ENCODE data around the gene LIN7B.

The LIN7B gene

GRCh38 chr19:49094505-49095482 lies 19.4 kb upstream of the LIN7B start:
- no peak for DNase-seq

DNA sequence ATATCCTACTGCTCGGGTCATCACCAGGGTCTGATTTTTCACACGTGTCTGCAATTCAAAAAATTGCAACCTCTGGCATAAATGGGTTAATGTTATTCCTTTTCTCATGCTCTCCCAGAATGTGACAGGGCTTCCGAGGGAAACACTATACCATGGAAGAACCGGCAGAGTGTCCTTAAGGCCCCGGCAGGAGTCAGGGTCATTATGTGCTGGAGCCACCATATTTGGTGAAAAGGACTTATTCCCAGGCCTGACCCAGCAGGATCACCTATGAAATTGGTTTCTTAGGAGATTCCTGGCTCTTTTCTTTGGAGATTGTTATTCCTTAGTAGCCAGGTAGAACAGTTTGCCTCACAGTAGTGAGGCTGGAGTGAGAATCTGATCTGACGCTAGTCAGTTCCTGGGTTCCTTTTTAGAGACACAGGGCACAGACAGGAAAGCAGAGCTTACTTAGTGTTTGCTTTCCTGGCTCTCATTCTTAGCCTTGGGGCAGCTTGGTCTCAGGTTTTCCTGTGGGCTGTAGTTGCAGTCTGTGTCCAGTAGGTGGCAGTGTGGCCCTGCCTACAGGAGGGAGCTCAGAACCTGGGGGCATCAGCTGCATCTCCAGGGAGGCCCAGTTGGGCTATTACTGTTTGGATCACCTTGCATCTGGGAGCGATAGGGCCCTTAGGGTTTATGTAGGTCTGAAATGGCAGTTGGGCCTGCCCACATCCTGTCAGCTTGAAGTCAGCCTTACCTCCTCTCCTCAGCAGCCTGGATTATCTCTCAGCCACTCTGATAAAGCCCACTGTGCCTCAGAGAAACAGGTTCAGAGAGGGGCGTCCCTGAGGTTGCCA lies 16.5 kb upstream of the LIN7B start:
- peak; percentile 57 to 80 (median 75) for DNase-seq

DNA sequence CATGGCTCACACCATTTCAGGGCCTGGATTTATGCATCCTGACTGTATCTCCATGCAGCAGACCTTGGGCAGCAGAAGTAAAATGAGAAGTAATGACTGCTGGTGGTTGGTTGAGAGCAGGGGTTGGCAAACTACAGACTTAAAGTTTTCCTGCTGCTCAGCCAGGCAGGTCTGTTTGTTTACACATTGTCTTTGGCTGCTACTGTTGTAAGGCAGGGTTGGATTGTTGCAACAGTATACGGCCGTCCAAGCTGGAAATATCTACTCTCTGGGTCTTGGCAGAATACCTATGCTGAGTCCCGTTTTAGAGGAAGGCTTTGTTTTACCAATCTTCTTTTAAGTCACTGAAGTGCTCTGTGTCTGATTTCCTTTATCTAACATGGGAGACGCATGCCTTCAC lies 15.4 kb upstream of the LIN7B start:
- no peak for DNase-seq

DNA sequence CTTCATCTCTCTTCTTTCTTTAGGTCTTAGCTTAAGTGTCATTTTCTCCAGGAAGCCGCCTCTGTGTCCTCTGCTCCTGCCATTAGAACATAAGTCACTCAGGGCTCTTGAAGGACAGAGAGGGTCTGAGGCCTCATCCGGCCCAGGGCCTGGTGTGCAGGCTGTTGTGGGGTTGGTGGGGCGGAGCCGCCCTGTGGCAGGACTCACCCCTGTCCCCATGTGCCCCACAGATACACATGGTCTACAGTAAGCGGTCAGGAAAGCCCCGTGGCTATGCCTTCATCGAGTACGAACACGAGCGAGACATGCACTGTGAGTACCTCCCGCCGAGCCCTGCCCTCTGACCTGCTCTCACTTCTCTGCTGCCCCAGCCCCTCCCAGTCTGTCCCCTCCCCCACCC lies 13.0 kb upstream of the LIN7B start:
- no peak for DNase-seq

- no peak for DNase-seq
These were observed 11.9 kb upstream of the LIN7B start for GRCh38 chr19:49102303-49102702.

- DNase-seq: no peak
These were observed 10.7 kb upstream of the LIN7B start for GRCh38 chr19:49103331-49104085.

- DNase-seq: peak in 1 of 3 experiments; percentile 23
These were observed 9.8 kb upstream of the LIN7B start for GRCh38 chr19:49104229-49104864.

- DNase-seq: peak; percentile 11 to 53 (median 50)
These were observed 7.5 kb upstream of the LIN7B start for GRCh38 chr19:49106648-49107135.

DNA sequence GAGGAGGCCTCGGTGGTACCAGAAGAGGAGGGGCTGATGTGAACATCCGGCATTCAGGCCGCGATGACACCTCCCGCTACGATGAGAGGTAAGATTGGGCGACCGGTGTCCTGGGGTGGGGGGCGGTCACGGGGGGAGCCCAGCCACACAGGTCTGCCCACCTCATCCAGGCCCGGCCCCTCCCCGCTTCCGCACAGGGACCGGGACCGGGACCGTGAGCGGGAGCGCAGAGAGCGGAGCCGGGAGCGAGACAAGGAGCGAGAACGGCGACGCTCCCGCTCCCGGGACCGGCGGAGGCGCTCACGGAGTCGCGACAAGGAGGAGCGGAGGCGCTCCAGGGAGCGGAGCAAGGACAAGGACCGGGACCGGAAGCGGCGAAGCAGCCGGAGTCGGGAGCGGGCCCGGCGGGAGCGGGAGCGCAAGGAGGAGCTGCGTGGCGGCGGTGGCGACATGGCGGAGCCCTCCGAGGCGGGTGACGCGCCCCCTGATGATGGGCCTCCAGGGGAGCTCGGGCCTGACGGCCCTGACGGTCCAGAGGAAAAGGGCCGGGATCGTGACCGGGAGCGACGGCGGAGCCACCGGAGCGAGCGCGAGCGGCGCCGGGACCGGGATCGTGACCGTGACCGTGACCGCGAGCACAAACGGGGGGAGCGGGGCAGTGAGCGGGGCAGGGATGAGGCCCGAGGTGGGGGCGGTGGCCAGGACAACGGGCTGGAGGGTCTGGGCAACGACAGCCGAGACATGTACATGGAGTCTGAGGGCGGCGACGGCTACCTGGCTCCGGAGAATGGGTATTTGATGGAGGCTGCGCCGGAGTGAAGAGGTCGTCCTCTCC lies 6.3 kb upstream of the LIN7B start:
- no peak for DNase-seq

- no peak for DNase-seq
These were observed 5.1 kb upstream of the LIN7B start for GRCh38 chr19:49109051-49109450.

GRCh38 chr19:49109569-49110233 lies 4.5 kb upstream of the LIN7B start:
- no peak for DNase-seq

DNA sequence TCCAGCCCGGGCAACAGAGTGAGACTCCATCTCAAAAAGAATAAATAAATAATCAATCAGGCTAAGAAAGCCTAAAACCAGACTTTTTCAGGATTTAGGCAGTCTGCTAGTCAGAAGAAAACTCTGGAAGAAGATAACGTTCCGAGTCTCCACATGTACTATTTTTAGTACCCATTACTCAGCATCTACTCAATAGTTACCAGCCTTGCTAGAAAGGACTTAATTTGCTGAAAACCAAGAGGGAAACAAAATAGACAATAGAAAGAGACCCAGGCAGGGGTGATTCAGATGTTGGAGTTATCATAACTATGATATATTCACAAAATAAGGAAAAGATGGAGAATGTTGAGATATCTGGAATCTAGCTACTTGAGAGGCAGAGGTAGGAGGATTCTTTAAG lies 3.6 kb upstream of the LIN7B start:
- DNase-seq: no peak

DNA sequence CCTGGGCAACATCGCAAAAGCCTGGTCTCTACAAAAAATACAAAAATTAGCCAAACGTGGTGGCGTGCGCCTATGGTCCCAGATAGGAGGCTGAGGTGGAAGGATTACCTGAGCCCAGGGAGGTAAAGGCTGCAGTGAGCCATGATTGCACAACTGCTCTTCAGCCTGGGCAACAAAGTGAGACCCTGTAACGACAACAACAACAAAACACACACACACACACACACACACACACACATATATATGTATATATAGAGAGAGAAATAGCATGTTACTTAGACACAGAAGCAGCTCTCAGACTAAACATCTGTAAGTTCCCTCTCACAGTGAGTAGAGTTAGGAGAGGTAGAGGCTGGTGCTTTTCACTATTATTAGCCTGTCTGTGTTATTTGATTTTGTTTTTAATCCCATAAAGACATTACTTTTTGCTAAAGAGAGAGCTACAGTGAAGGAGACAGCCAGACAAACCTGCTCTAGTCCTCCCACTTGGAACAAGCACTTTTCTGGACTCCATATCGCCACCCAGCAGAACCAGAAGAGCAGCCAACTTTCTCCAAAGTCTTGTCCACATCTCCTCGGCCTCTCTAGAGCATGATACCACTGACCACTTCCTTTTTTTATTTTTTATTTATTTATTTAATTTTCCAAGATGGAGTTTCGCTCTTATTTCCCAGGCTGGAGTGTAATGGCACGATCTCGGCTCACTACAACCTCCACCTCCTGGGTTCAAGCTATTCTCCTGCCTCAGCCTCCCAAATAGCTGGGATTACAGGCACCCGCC lies 2.8 kb upstream of the LIN7B start:
- DNase-seq: no peak

- peak; percentile 50 to 69 (median 68) for DNase-seq
These were observed 627 bp downstream of the LIN7B start for GRCh38 chr19:49114630-49115363.

DNA sequence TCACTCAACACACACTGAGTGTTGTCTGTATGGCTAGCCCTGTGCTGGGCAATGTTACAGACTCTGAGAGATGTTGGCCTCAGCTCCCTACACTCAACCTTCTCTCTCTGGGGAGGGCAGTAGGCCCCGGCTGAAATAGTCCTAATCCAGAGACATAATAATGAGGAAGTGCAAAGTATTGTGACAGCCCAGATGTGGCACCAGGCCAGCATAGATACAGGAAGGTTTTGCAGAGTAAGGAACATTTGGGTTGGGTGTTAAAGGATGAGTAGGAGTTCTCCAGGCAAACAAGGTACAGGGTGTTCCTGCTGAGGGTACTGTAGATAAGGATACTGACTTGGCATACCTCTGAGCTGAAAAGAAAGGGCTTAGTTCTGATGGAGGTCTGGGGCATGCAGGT lies 2.4 kb downstream of the LIN7B start:
- no peak for DNase-seq

- no peak for DNase-seq
These were observed 3.8 kb downstream of the LIN7B start for GRCh38 chr19:49117677-49118564.

GRCh38 chr19:49118565-49119410 lies 4.6 kb downstream of the LIN7B start, which contains the start of gene C19orf73:
Gene C19orf73, minus strand, starts transcription at chr19:49119143. Its CDS starts 121 bp downstream, at chr19:49119022.
- peak; percentile 92 to 97 (median 94) for DNase-seq
